NCI-H2196 treated with DMSO at 0.1 percent for 48 hours (cell line): ENCODE results near the gene INTS1.

ENCODE experiments used
- DNase-seq: peaks from one replicate; lab custom pipeline; 2025; ENCODE audit not compliant: unreplicated experiment; lab: John Stamatoyannopoulos, UW

The INTS1 gene

GRCh38 chr7:1489336-1489735, 14.9 kb downstream of the INTS1 start:
- DNase-seq: no peak

GRCh38 chr7:1488016-1488415, 16.2 kb downstream of the INTS1 start:
- DNase-seq: no peak

- DNase-seq: no peak
These were observed 16.7 kb downstream of the INTS1 start for GRCh38 chr7:1487466-1487865.

- DNase-seq: no peak
These were observed 17.6 kb downstream of the INTS1 start for GRCh38 chr7:1486571-1486970.

- DNase-seq: no peak
These were observed 19.0 kb downstream of the INTS1 start for GRCh38 chr7:1485156-1485555.

- no peak for DNase-seq
These were observed 19.6 kb downstream of the INTS1 start for GRCh38 chr7:1484569-1484968.

- DNase-seq: no peak
These were observed 20.4 kb downstream of the INTS1 start for GRCh38 chr7:1483536-1484505.

- no peak for DNase-seq
These were observed 21.1 kb downstream of the INTS1 start for GRCh38 chr7:1483079-1483478.

- DNase-seq: no peak
These were observed 22.9 kb downstream of the INTS1 start for GRCh38 chr7:1481300-1481699.

- DNase-seq: no peak
These were observed 23.5 kb downstream of the INTS1 start for GRCh38 chr7:1480670-1481069.

- no peak for DNase-seq
These were observed 24.9 kb downstream of the INTS1 start for GRCh38 chr7:1479287-1479686.

GRCh38 chr7:1478480-1478879, 25.7 kb downstream of the INTS1 start:
- DNase-seq: no peak

GRCh38 chr7:1476859-1477258, 27.3 kb downstream of the INTS1 start:
- no peak for DNase-seq

- no peak for DNase-seq
These were observed 28.2 kb downstream of the INTS1 start for GRCh38 chr7:1475991-1476390.

- DNase-seq: no peak
These were observed 28.8 kb downstream of the INTS1 start for GRCh38 chr7:1475393-1475792.

GRCh38 chr7:1474736-1475135, 29.5 kb downstream of the INTS1 start:
- DNase-seq: no peak

- DNase-seq: peak; percentile 85
These were observed 30.2 kb downstream of the INTS1 start for GRCh38 chr7:1473864-1474512.

- no peak for DNase-seq
These were observed 33.3 kb downstream of the INTS1 start for GRCh38 chr7:1470901-1471300.

- DNase-seq: no peak
These were observed 35.4 kb downstream of the INTS1 start for GRCh38 chr7:1468643-1469298.

- no peak for DNase-seq
These were observed 36.0 kb downstream of the INTS1 start for GRCh38 chr7:1468203-1468602.

- no peak for DNase-seq
These were observed 37.5 kb downstream of the INTS1 start for GRCh38 chr7:1466524-1467271.
